Right renal cortex interstitium (tissue), 3 donors: ENCODE results near the gene LTC4S. TPM values are rescaled to one million over a fixed set of nuclear protein-coding genes. Genes with fewer than 3 reads are reported as not detected.
"Not testable (repeated sequence)": the region's sequence is repeated elsewhere in the genome, so short reads cannot be mapped to it uniquely, and the experiment has no call there.

Experiments
- DNase-seq, 3 donors: peaks; one replicate each; pipeline ENCODE4 v3.0.0-alpha.2; 2013; ENCODE audit warnings: low read depth in 3 of 3, low spot score in 2 of 3
- polyA plus RNA-seq, 3 donors: library from polyadenylated mRNA; unstranded; fragments of 120-200 nt; gene quantifications; one replicate each; pipeline ENCODE4 v1.2.1, GENCODE V29; 2013; ENCODE audit not compliant: insufficient read length in 3 of 3

Gene LTC4S
- polyA plus RNA-seq, 3 donors, result 2.0 to 2.6 (median 2.3) TPM

- DNase-seq, result no peak
Observed at GRCh38 chr5:179822059-179822432, 28.3 kb downstream of the LTC4S start.

GRCh38 chr5:179822444-179822990 is 28.7 kb downstream of the LTC4S start:
- DNase-seq, result no peak

GRCh38 chr5:179823937-179824744 is 30.4 kb downstream of the LTC4S start:
- DNase-seq, result no peak

GRCh38 chr5:179824745-179825112 is 30.9 kb downstream of the LTC4S start:
- DNase-seq, result no peak

- no peak for DNase-seq
Observed at GRCh38 chr5:179825655-179826182, 31.9 kb downstream of the LTC4S start.

- no peak for DNase-seq
Observed at GRCh38 chr5:179827680-179828079, 33.9 kb downstream of the LTC4S start.

GRCh38 chr5:179828756-179829421 is 35.1 kb downstream of the LTC4S start:
- no peak for DNase-seq

- DNase-seq, result no peak
Observed at GRCh38 chr5:179829732-179830435, 36.1 kb downstream of the LTC4S start.

GRCh38 chr5:179830818-179831468 is 37.2 kb downstream of the LTC4S start:
- DNase-seq, result no peak

GRCh38 chr5:179832039-179832745 is 38.4 kb downstream of the LTC4S start:
- no peak for DNase-seq

- DNase-seq, result no peak
Observed at GRCh38 chr5:179833056-179833708, 39.4 kb downstream of the LTC4S start.

- no peak for DNase-seq
Observed at GRCh38 chr5:179833709-179834070, 39.9 kb downstream of the LTC4S start.

GRCh38 chr5:179834120-179834519 is 40.3 kb downstream of the LTC4S start:
- DNase-seq, result no peak

- not testable (repeated sequence) for DNase-seq
Observed at GRCh38 chr5:179834871-179835270, 41.1 kb downstream of the LTC4S start.

- no peak for DNase-seq
Observed at GRCh38 chr5:179836225-179837019, 42.6 kb downstream of the LTC4S start.

- DNase-seq, result no peak
Observed at GRCh38 chr5:179837076-179838011, 43.6 kb downstream of the LTC4S start.
